Smooth muscle cell (in vitro differentiated cells): ENCODE data around the gene CDH23. TPM values are rescaled to one million over a fixed set of nuclear protein-coding genes. Genes with fewer than 3 reads are reported as not detected.

ENCODE experiments used
- DNase-seq: peaks from one replicate; lab custom pipeline; 2025; ENCODE audit not compliant: unreplicated experiment; lab: John Stamatoyannopoulos, UW
- H2AFZ ChIP-seq: fragments of 200-600 bp; sonication (generic); 2 replicates; pipeline ENCODE4 v1.6.0; 2016; ENCODE audit warnings: antibody characterized with exemption, low read depth, mild to moderate bottlenecking
- H3F3A ChIP-seq: fragments of 200-600 bp; sonication (generic); 2 replicates; pipeline ENCODE4 v1.6.0; 2017; ENCODE audit warnings: antibody characterized with exemption, low read depth
- H3K27ac ChIP-seq: fragments of 200-600 bp; sonication (generic); 2 replicates; pipeline ENCODE4 v1.5.1; 2016; ENCODE audit warnings: low read depth, mild to moderate bottlenecking
- H3K27me3 ChIP-seq: fragments of 200-600 bp; sonication (generic); 2 replicates; pipeline ENCODE4 v1.6.1; 2016; ENCODE audit warnings: low read depth, mild to moderate bottlenecking
- H3K36me3 ChIP-seq: fragments of 200-600 bp; sonication (generic); 2 replicates; pipeline ENCODE4 v1.5.1; 2016; ENCODE audit warnings: low read depth
- H3K4me1 ChIP-seq: fragments of 200-600 bp; sonication (generic); 2 replicates; pipeline ENCODE4 v1.5.1; 2016; ENCODE audit warnings: low read depth
- H3K4me2 ChIP-seq: fragments of 200-600 bp; sonication (generic); 2 replicates; pipeline ENCODE4 v1.6.0; 2016; ENCODE audit warnings: mild to moderate bottlenecking
- H3K4me3 ChIP-seq: fragments of 200-600 bp; sonication (generic); 2 replicates; pipeline ENCODE4 v1.5.1; 2016; ENCODE audit warnings: mild to moderate bottlenecking
- H3K79me2 ChIP-seq: fragments of 200-600 bp; sonication (generic); 2 replicates; pipeline ENCODE4 v1.6.0; 2016; ENCODE audit warnings: low read depth, mild to moderate bottlenecking
- H3K9ac ChIP-seq: fragments of 200-600 bp; sonication (generic); 2 replicates; pipeline ENCODE4 v1.6.0; 2016; ENCODE audit warnings: low read depth
- H3K9me3 ChIP-seq: fragments of 200-600 bp; sonication (generic); replicated peaks from 2 replicates; pipeline ENCODE4 v1.5.1; 2016; ENCODE audit warnings: low read depth
- H4K20me1 ChIP-seq: fragments of 200-600 bp; sonication (generic); 2 replicates; pipeline ENCODE4 v1.6.0; 2016; ENCODE audit warnings: low read depth
- CTCF ChIP-seq: fragments of 200-600 bp; sonication (generic); IDR thresholded peaks from 2 replicates; pipeline ENCODE4 v1.5.1; 2017; ENCODE audit warnings: borderline replicate concordance, mild to moderate bottlenecking, antibody characterized with exemption; ENCODE audit not compliant: insufficient read depth, poor library complexity, severe bottlenecking
- WGBS: methylation state at CpG from one replicate; pipeline ENCODE4 v1.1.7; 2016; ENCODE audit warnings: low lambda C conversion rate; 5-methylcytosine and 5-hydroxymethylcytosine counted together
- polyA plus RNA-seq: library from polyadenylated mRNA; unstranded; fragments of >200 nt; fragmentation: Nextera tagmentation; extraction: Ambion mirVana; gene quantifications from 2 replicates; pipeline ENCODE4 v1.2.1, GENCODE V29; 2016
- total RNA-seq: library from RNA; depleted of rRNA; stranded (reverse); fragments of >200 nt; gene quantifications from 2 replicates; pipeline ENCODE4 v1.2.3, GENCODE V29; 2014

The CDH23 gene
- total and polyA plus RNA-seq, 2 experiments from 2014 or later: 0.99 to 2.5 TPM

GRCh38 chr10:71638064-71638821 lies 241.5 kb downstream of the CDH23 start:
- no peak overlapping the region for H3K4me3 ChIP-seq
- WGBS: 64% methylated on average over 14 of the region's 14 CpGs
- H3K27ac ChIP-seq: no peak overlapping the region
- no peaks in the 10 kb centered on the region for H3K36me3 ChIP-seq
- H3K4me1 ChIP-seq: peaks cover 31% of the 10 kb centered on the region
- no peaks in the 10 kb centered on the region for H3F3A ChIP-seq
- H3K9ac ChIP-seq: no peak overlapping the region
- H3K27me3 ChIP-seq: no peaks in the 10 kb centered on the region
- no peak overlapping the region for H3K4me2 ChIP-seq
- TF ChIP-seq CTCF: no peak
- no peaks in the 10 kb centered on the region for H3K9me3 ChIP-seq
- H3K79me2 ChIP-seq: no peaks in the 10 kb centered on the region
- no peak overlapping the region for H2AFZ ChIP-seq
- no peaks in the 10 kb centered on the region for H4K20me1 ChIP-seq
- DNase-seq: no peak

- H3K36me3 ChIP-seq: no peaks in the 10 kb centered on the region
- no peaks in the 10 kb centered on the region for H4K20me1 ChIP-seq
- no peak overlapping the region for H3K4me3 ChIP-seq
- no peak for TF ChIP-seq CTCF
- no peak overlapping the region for H3K4me2 ChIP-seq
- peaks cover 23% of the 10 kb centered on the region for H3K4me1 ChIP-seq
- no peaks in the 10 kb centered on the region for H3K79me2 ChIP-seq
- DNase-seq: no peak
- H3K9me3 ChIP-seq: no peaks in the 10 kb centered on the region
- WGBS: 64% methylated on average over 24 of the region's 24 CpGs
- H2AFZ ChIP-seq: no peak overlapping the region
- no peak overlapping the region for H3K9ac ChIP-seq
- H3K27ac ChIP-seq: no peak overlapping the region
- H3F3A ChIP-seq: no peaks in the 10 kb centered on the region
- no peaks in the 10 kb centered on the region for H3K27me3 ChIP-seq
Observed at GRCh38 chr10:71638822-71639719, 242.4 kb downstream of the CDH23 start.

- no peaks in the 10 kb centered on the region for H4K20me1 ChIP-seq
- WGBS: 89% methylated on average over 9 of the region's 9 CpGs
- no peak overlapping the region for H3K4me2 ChIP-seq
- TF ChIP-seq CTCF: no peak
- no peak overlapping the region for H3K9ac ChIP-seq
- no peaks in the 10 kb centered on the region for H3K36me3 ChIP-seq
- H3K79me2 ChIP-seq: no peaks in the 10 kb centered on the region
- H3K4me3 ChIP-seq: no peak overlapping the region
- no peak overlapping the region for H2AFZ ChIP-seq
- H3K9me3 ChIP-seq: no peaks in the 10 kb centered on the region
- no peaks in the 10 kb centered on the region for H3F3A ChIP-seq
- H3K27me3 ChIP-seq: no peaks in the 10 kb centered on the region
- peaks cover 14% of the 10 kb centered on the region for H3K4me1 ChIP-seq
- no peak overlapping the region for H3K27ac ChIP-seq
- no peak for DNase-seq
Observed at GRCh38 chr10:71640607-71641006, 243.9 kb downstream of the CDH23 start.
